DND-41 (cell line): ENCODE measurements around the gene BCCIP.

Experiments
- EZH2 ChIP-seq: IDR thresholded peaks from 3 replicates; pipeline ENCODE4 v1.6.1; 2012; ENCODE audit warnings: borderline replicate concordance, low read depth, mild to moderate bottlenecking, moderate library complexity, low read length, inconsistent platforms; ENCODE audit not compliant: severe bottlenecking
- TF ChIP-seq, protein P1 (sequence below): IDR thresholded peaks from 2 replicates; pipeline ENCODE4 v1.5.1; 2012; ENCODE audit warnings: borderline replicate concordance, low read length, moderate library complexity, mild to moderate bottlenecking; ENCODE audit not compliant: poor library complexity, severe bottlenecking; ENCODE audit errors: extremely low read depth

DNA sequence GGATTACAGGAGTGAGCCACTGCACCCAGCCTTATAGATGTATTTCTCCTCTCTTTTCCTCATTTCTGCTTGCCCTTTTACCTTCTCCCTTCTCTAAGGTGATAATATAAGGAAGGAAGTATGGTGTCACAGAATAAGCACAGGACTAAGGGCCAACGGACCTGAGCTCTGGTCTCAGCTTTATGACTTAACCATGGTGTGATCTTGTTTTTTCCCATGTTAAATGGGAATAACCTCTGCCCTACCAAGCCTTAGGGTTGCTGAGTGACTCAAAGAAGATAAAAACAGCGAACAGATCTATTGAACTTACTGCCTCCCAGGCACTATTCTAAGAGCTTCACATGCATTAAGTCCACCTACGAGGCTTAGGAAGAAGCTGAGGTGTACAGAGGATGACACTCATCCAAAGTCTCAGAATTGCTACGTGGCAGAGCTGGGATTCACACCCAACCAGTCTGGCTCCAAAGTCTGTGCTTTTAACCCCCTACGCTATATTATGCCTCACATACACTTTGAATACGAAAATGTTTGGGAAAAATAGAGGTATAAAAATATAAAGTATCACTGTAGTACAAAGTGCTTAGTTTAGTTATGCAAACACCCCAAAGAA lies 5.9 kb upstream of the BCCIP start:
- TF ChIP-seq, protein P1, sequence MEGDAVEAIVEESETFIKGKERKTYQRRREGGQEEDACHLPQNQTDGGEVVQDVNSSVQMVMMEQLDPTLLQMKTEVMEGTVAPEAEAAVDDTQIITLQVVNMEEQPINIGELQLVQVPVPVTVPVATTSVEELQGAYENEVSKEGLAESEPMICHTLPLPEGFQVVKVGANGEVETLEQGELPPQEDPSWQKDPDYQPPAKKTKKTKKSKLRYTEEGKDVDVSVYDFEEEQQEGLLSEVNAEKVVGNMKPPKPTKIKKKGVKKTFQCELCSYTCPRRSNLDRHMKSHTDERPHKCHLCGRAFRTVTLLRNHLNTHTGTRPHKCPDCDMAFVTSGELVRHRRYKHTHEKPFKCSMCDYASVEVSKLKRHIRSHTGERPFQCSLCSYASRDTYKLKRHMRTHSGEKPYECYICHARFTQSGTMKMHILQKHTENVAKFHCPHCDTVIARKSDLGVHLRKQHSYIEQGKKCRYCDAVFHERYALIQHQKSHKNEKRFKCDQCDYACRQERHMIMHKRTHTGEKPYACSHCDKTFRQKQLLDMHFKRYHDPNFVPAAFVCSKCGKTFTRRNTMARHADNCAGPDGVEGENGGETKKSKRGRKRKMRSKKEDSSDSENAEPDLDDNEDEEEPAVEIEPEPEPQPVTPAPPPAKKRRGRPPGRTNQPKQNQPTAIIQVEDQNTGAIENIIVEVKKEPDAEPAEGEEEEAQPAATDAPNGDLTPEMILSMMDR = no peak
- TF ChIP-seq EZH2 = no peak
